HG03520 (cell line): Measurements from ENCODE around the gene ARRDC2.
"Not testable (repeated sequence)": the region's sequence is repeated elsewhere in the genome, so short reads cannot be mapped to it uniquely, and the experiment has no call there.

Experiments used
- ATAC-seq: cut with Tn5 transposase; IDR thresholded peaks from one replicate; pipeline ENCODE4 v1.9.1; 2021; ENCODE audit warnings: mild to moderate bottlenecking, moderate library complexity; ENCODE audit not compliant: unreplicated experiment

ARRDC2 gene

GRCh38 chr19:18016209-18016910 lies 8.4 kb downstream of the ARRDC2 start:
- ATAC-seq, result no peak

DNA sequence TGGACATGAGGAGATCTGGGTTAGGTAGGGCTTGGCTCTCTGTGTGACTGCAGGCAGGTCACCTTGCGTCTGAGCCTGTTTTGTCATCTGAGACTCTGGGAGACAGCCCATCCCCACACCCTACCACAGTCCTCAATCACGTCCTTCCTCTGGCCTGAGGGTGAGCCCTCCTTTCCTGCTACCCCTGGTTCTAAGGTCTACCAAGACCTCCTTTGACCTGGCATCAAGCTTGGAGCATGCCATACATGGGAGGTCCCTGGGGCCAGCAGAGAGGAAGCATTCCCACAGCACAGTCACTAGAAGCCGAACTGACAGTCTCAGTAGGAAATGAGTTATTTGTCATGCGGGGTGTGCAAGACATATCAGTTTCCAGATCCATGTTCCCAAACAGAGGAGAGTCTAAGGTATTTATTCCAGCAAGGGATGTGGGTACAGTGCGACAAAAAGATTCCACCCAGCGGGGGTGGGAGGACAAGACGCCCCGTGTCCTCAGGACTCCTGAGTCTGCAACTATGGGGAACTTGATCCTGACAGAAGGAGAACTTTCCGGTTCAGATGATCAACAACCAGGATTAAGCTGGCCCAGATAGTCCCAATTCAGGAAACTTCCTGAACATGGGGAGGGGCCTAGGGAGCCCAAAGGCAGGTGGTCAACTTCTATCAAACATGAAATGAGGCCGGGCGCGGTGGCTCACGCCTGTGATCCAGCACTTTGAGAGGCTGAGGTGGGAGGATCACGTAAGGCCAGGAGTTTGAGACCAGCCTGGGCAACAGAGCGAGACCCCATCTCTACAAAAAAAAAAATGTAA lies 9.5 kb downstream of the ARRDC2 start:
- ATAC-seq, result no peak

GRCh38 chr19:18020212-18021085 lies 12.5 kb downstream of the ARRDC2 start:
- ATAC-seq, result no peak

- no peak for ATAC-seq
Measured at GRCh38 chr19:18021121-18021755, 13.3 kb downstream of the ARRDC2 start.

DNA sequence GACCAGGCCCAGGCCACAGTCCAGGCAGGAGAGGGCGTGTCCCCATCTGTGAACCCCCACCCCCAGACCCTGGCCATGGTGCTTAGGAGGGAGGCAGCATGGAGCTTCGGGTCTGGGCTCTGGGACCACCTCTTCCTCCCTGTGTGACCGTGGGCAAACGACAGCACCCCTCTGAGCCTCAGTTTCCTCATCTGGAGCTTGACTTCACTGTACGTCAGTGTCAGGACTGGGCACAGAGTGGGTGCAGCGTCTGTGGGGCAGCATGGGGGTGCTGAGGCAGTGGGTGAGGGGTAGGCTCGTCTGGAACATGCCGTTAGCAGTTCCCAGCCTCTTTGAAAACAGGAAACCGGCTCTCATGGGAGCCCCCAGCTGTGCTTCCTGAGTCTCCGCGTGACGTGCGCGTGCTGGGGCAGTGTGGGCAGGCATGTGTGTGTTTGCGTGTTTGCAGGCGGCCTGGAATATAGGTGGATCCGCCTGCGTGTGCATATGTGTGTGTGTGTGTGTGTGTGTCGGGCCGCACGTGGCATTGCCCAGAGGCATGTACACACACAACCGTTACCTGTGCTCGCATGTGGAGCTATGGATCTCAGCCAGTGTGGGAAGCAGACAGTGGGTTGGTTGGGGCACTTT lies 15.8 kb downstream of the ARRDC2 start:
- no peak for ATAC-seq

- no peak for ATAC-seq
Measured at GRCh38 chr19:18027151-18027550, 19.2 kb downstream of the ARRDC2 start.

DNA sequence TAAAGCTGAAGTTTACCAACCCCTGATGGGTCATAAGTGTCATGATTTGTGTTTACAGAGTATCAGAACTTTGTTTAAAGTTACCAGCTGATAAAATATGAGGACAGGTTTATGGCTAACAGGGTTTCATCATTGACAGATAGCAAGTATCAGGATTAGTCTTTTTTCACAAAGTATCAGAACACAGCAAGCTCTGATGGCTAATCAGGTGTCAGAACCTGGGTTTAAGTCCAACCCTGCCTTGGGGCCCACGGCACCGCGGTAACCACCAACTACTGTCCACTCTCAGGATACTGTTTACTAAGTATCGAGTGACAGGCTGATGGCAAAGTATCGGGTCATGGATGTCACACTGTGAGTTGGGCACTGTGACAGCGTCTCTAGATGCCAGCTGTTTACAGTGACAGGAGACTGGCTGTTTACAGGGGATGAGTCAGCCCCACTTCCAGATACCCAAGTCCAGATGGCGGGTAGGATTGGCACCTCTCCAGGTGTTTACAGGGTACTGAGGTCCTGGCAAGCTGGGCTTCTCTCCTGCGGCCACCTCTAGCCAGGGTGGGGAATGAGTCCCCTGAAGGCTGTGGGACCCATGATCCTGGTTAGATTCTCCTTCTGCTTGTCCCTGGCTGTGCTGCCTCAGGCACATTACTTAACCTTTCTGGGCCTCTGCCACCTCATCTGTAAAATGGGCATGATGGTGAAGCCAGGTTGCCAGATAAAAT lies 21.8 kb downstream of the ARRDC2 start:
- no peak for ATAC-seq

DNA sequence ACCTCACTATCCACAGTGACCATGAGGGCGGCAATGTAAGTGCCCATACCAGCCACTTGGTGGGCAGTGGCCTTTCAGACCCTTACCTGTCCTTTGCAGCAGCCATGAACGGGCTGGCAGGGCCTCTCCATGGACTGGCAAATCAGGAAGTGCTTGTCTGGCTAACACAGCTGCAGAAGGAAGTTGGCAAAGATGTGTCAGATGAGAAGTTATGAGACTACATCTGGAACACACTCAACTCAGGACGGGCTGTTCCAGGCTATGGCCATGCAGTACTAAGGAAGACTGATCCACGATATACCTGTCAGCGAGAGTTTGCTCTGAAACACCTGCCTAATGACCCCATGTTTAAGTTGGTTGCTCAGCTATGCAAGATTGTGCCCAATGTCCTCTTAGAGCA lies 23.4 kb downstream of the ARRDC2 start:
- ATAC-seq, result not testable (repeated sequence)

- not testable (repeated sequence) for ATAC-seq
Measured at GRCh38 chr19:18032102-18032501, 24.1 kb downstream of the ARRDC2 start.

GRCh38 chr19:18041054-18041453 lies 33.1 kb downstream of the ARRDC2 start:
- ATAC-seq, result no peak

DNA sequence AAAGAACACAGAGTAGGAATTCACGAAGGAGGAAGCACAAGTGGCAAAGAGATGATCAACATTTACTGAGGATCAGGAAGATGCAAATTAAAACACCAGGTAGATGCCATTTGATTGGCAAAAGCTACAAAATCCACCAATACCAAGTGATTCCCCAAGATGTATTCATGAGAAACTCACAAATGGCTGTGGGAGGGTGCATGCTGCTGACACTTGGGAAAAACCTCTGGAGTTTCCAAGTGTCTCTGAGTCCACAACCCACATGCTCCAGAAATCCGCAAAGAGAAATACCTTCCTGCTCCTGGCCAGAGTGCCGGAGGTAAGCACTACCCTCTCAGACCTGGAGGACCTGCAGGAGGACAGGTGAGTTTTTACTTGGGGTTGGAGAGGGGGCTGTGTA lies 35.7 kb downstream of the ARRDC2 start:
- ATAC-seq, result no peak

DNA sequence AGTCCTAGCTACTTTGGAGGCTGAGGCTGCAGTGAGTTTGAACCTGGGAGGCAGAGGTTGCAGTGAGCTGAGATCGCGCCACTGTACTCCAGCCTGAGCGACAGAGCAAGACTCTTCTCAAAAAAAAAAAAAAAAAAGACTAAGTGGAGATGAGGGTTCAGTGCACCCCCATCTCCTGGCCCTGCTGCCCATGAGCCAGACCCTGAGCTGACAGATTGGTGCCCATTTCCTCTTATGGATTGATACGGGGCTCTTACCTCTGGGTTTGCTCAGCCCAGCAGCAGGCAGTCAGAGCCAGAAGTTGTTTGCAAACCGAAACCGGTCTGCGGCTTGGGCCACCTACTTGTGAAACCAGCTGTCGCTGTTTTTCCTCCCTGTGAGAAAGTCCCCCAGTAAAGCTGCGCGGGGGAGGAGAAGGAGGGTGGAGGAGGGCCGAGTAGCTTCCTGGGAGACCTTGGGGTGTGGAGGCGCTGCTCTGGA lies 36.9 kb downstream of the ARRDC2 start:
- peak; percentile 64 for ATAC-seq

- ATAC-seq, result no peak
Measured at GRCh38 chr19:18045307-18046050, 37.5 kb downstream of the ARRDC2 start.

GRCh38 chr19:18046059-18046718 lies 38.2 kb downstream of the ARRDC2 start:
- no peak for ATAC-seq

GRCh38 chr19:18049385-18049784 lies 41.4 kb downstream of the ARRDC2 start:
- ATAC-seq, result no peak

- no peak for ATAC-seq
Measured at GRCh38 chr19:18051887-18052286, 43.9 kb downstream of the ARRDC2 start.

DNA sequence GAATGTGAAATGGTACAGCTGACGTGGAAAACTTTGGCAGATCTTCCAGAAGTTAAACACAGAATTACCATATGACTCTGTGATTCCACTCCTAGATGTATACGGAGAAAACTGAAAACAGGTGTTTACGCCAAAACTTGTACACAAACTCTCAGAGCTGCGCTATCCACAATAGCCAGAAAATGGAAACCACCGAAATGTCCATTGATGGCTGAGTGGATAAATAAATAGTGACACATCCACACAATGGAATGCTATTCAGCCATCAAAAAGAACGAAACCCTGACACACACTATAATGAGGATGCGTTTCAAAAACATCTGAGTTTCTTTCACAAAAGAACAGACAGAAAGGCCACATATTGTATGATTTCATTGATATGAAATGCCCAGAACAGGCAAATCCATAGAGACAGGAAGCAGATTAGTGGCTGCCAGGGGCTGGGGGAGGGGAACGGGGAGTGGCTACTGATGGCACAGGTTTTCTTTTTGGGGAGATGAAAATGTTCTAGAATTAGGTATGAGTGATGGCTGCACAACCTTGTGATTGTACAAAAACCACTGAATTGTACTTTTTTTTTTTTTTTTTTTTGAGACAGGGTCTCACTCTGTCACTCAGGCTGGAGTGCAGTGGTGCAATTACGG lies 45.7 kb downstream of the ARRDC2 start:
- no peak for ATAC-seq

GRCh38 chr19:18055967-18056366 lies 48.0 kb downstream of the ARRDC2 start:
- ATAC-seq, result no peak
